ENCODE data around the gene FNDC3B.
"Not testable (repeated sequence)": the region's sequence is repeated elsewhere in the genome, so short reads cannot be mapped to it uniquely, and the experiment has no call there.

The FNDC3B gene

GRCh38 chr3:172357850-172358754 lies 318.7 kb downstream of the FNDC3B start:
- WGBS = 96% methylated on average over 6 of the region's 6 CpGs
- H3K27ac ChIP-seq (ENCODE audit: low read depth, low read length) = no peak overlapping the region
- no peaks in the 10 kb centered on the region for H3K27me3 ChIP-seq (ENCODE audit: insufficient read depth, low read length)
- H3K9me3 ChIP-seq (ENCODE audit: insufficient read depth, low read depth, low read length) = no peaks in the 10 kb centered on the region
- no peak overlapping the region for H3K4me3 ChIP-seq (ENCODE audit: low read length)
- H3K9ac ChIP-seq (ENCODE audit: low read depth, low read length) = no peak overlapping the region
- no peaks in the 10 kb centered on the region for H3K4me1 ChIP-seq (ENCODE audit: insufficient read depth, low read length)
- peaks cover 74% of the 10 kb centered on the region for H3K36me3 ChIP-seq (ENCODE audit: insufficient read depth, low read length)

GRCh38 chr3:172359231-172359630 lies 319.9 kb downstream of the FNDC3B start:
- H3K4me1 ChIP-seq (ENCODE audit: insufficient read depth, low read length) = peaks cover 4% of the 10 kb centered on the region
- no peak overlapping the region for H3K27ac ChIP-seq (ENCODE audit: low read depth, low read length)
- H3K27me3 ChIP-seq (ENCODE audit: insufficient read depth, low read length) = no peaks in the 10 kb centered on the region
- 100% methylated on average over 1 of the region's 1 CpG for WGBS
- no peaks in the 10 kb centered on the region for H3K9me3 ChIP-seq (ENCODE audit: insufficient read depth, low read depth, low read length)
- H3K36me3 ChIP-seq (ENCODE audit: insufficient read depth, low read length) = peaks cover 73% of the 10 kb centered on the region
- H3K4me3 ChIP-seq (ENCODE audit: low read length) = no peak overlapping the region
- H3K9ac ChIP-seq (ENCODE audit: low read depth, low read length) = no peak overlapping the region

- H3K27ac ChIP-seq (ENCODE audit: low read depth, low read length) = no peak overlapping the region
- peaks cover 11% of the 10 kb centered on the region for H3K4me1 ChIP-seq (ENCODE audit: insufficient read depth, low read length)
- no peak overlapping the region for H3K4me3 ChIP-seq (ENCODE audit: low read length)
- H3K9ac ChIP-seq (ENCODE audit: low read depth, low read length) = no peak overlapping the region
- peaks cover 73% of the 10 kb centered on the region for H3K36me3 ChIP-seq (ENCODE audit: insufficient read depth, low read length)
- H3K9me3 ChIP-seq (ENCODE audit: insufficient read depth, low read depth, low read length) = no peaks in the 10 kb centered on the region
- H3K27me3 ChIP-seq (ENCODE audit: insufficient read depth, low read length) = no peaks in the 10 kb centered on the region
- WGBS = 94% methylated on average over 2 of the region's 2 CpGs
Measured at GRCh38 chr3:172359996-172360395, 320.6 kb downstream of the FNDC3B start.

GRCh38 chr3:172362583-172362982 lies 323.2 kb downstream of the FNDC3B start:
- Histone ChIP-seq H3K27me3 (ENCODE audit: insufficient read depth, low read length) (no peaks in the 10 kb centered on the region), H3K9me3 (ENCODE audit: insufficient read depth, low read depth, low read length) (no peaks in the 10 kb centered on the region), H3K4me3 (ENCODE audit: low read length) (no peak overlapping the region), H3K9ac (ENCODE audit: low read depth, low read length) (no peak overlapping the region), H3K36me3 (ENCODE audit: insufficient read depth, low read length) (peaks cover 69% of the 10 kb centered on the region), H3K4me1 (ENCODE audit: insufficient read depth, low read length) (peaks cover 19% of the 10 kb centered on the region), H3K27ac (ENCODE audit: low read depth, low read length) (no peak overlapping the region)
- 97% methylated on average over 1 of the region's 1 CpG for WGBS

GRCh38 chr3:172364374-172365027 lies 325.1 kb downstream of the FNDC3B start:
- Histone ChIP-seq H3K9ac (ENCODE audit: low read depth, low read length) (no peak overlapping the region), H3K4me3 (ENCODE audit: low read length) (no peak overlapping the region), H3K36me3 (ENCODE audit: insufficient read depth, low read length) (peaks cover 69% of the 10 kb centered on the region), H3K4me1 (ENCODE audit: insufficient read depth, low read length) (peaks cover 19% of the 10 kb centered on the region), H3K9me3 (ENCODE audit: insufficient read depth, low read depth, low read length) (no peaks in the 10 kb centered on the region), H3K27me3 (ENCODE audit: insufficient read depth, low read length) (no peaks in the 10 kb centered on the region), H3K27ac (ENCODE audit: low read depth, low read length) (peak overlapping the region; percentile 48; the same call in 1 of the 2 replicates)
- WGBS = 89% methylated on average over 3 of the region's 3 CpGs

- Histone ChIP-seq H3K27me3 (ENCODE audit: insufficient read depth, low read length) (no peaks in the 10 kb centered on the region), H3K4me3 (ENCODE audit: low read length) (no peak overlapping the region), H3K9ac (ENCODE audit: low read depth, low read length) (no peak overlapping the region), H3K27ac (ENCODE audit: low read depth, low read length) (peak overlapping the region; percentile 48; the same call in 1 of the 2 replicates), H3K9me3 (ENCODE audit: insufficient read depth, low read depth, low read length) (no peaks in the 10 kb centered on the region), H3K36me3 (ENCODE audit: insufficient read depth, low read length) (peaks cover 74% of the 10 kb centered on the region), H3K4me1 (ENCODE audit: insufficient read depth, low read length) (peaks cover 19% of the 10 kb centered on the region)
- WGBS = 100% methylated on average over 2 of the region's 3 CpGs
Measured at GRCh38 chr3:172365028-172365567, 325.7 kb downstream of the FNDC3B start.

GRCh38 chr3:172367205-172368105 lies 328.1 kb downstream of the FNDC3B start:
- Histone ChIP-seq H3K4me3 (ENCODE audit: low read length) (no peak overlapping the region), H3K36me3 (ENCODE audit: insufficient read depth, low read length) (peaks cover 76% of the 10 kb centered on the region), H3K4me1 (ENCODE audit: insufficient read depth, low read length) (peaks cover 19% of the 10 kb centered on the region), H3K9me3 (ENCODE audit: insufficient read depth, low read depth, low read length) (no peaks in the 10 kb centered on the region), H3K27ac (ENCODE audit: low read depth, low read length) (no peak overlapping the region), H3K27me3 (ENCODE audit: insufficient read depth, low read length) (no peaks in the 10 kb centered on the region), H3K9ac (ENCODE audit: low read depth, low read length) (no peak overlapping the region)
- 89% methylated on average over 8 of the region's 9 CpGs for WGBS

GRCh38 chr3:172368556-172368955 lies 329.2 kb downstream of the FNDC3B start:
- peaks cover 65% of the 10 kb centered on the region for H3K36me3 ChIP-seq (ENCODE audit: insufficient read depth, low read length)

GRCh38 chr3:172369590-172370259 lies 330.3 kb downstream of the FNDC3B start:
- Histone ChIP-seq H3K27ac (ENCODE audit: low read depth, low read length) (no peak overlapping the region), H3K4me3 (ENCODE audit: low read length) (no peak overlapping the region), H3K9me3 (ENCODE audit: insufficient read depth, low read depth, low read length) (no peaks in the 10 kb centered on the region), H3K36me3 (ENCODE audit: insufficient read depth, low read length) (peaks cover 59% of the 10 kb centered on the region), H3K4me1 (ENCODE audit: insufficient read depth, low read length) (peaks cover 10% of the 10 kb centered on the region; the same call in 1 of the 2 replicates), H3K9ac (ENCODE audit: low read depth, low read length) (no peak overlapping the region), H3K27me3 (ENCODE audit: insufficient read depth, low read length) (no peaks in the 10 kb centered on the region)
- WGBS = 95% methylated on average over 8 of the region's 9 CpGs

More at GRCh38 chr3:172368556-172368955, 329.2 kb downstream of the FNDC3B start:
- 97% methylated on average over 5 of the region's 5 CpGs for WGBS
- not testable (repeated sequence) for H3K9me3 ChIP-seq (ENCODE audit: insufficient read depth, low read depth, low read length); H3K27me3 ChIP-seq (ENCODE audit: insufficient read depth, low read length); H3K9ac ChIP-seq (ENCODE audit: low read depth, low read length); H3K4me3 ChIP-seq (ENCODE audit: low read length); H3K27ac ChIP-seq (ENCODE audit: low read depth, low read length)
- H3K4me1 ChIP-seq (ENCODE audit: insufficient read depth, low read length) = peaks cover 19% of the 10 kb centered on the region

- WGBS = 98% methylated on average over 3 of the region's 3 CpGs
- peaks cover 62% of the 10 kb centered on the region for H3K36me3 ChIP-seq (ENCODE audit: insufficient read depth, low read length)
- H3K9ac ChIP-seq (ENCODE audit: low read depth, low read length) = no peak overlapping the region
- H3K4me3 ChIP-seq (ENCODE audit: low read length) = no peak overlapping the region
- no peaks in the 10 kb centered on the region for H3K9me3 ChIP-seq (ENCODE audit: insufficient read depth, low read depth, low read length)
- H3K27ac ChIP-seq (ENCODE audit: low read depth, low read length) = no peak overlapping the region
- H3K27me3 ChIP-seq (ENCODE audit: insufficient read depth, low read length) = no peaks in the 10 kb centered on the region
- H3K4me1 ChIP-seq (ENCODE audit: insufficient read depth, low read length) = peaks cover 3% of the 10 kb centered on the region; the same call in 1 of the 2 replicates
Measured at GRCh38 chr3:172370419-172370818, 331.0 kb downstream of the FNDC3B start.

All from HUES64 (cell line).